HCT116 (cell line): Measurements from ENCODE around the gene GBX1. TPM values are rescaled to one million over a fixed set of nuclear protein-coding genes. Genes with fewer than 3 reads are reported as not detected.

Experiments used
- ATAC-seq: fragments of 200-7000 bp; cut with Tn5 transposase; 2 replicates; pipeline ENCODE4 v1.9.1; 2020; ENCODE audit warnings: mild to moderate bottlenecking, moderate library complexity
- BruUV-seq: library from RNA; stranded (reverse); fragments of 400-500 nt; replicated peaks from 2 replicates; lab custom pipeline; 2021; lab: Mats Ljungman, UMichigan
- CTCF ChIA-PET: fragments of 300-600 bp; sonication (Branson Sonifier 250); formaldehyde crosslinking; loops from one replicate; lab custom pipeline; 2021; ENCODE audit warnings: antibody characterized with exemption; lab: Charles Lee
- POLR2A ChIA-PET: fragments of 300-600, 350-600 bp; sonication (Branson Sonifier 250); formaldehyde crosslinking; loops from one replicate; lab custom pipeline; 2021; ENCODE audit warnings: antibody characterized with exemption; lab: Charles Lee
- RAD21 ChIA-PET, 2 experiments: fragments of 300-600 bp; sonication (Branson Sonifier 250); formaldehyde crosslinking; loops; one replicate each; lab custom pipeline; 2023; ENCODE audit warnings: low total read pairs in 2 of 2; ENCODE audit not compliant: uncharacterized antibody in 2 of 2, unreplicated experiment in 2 of 2, low non-redundant PET in 1 of 2; lab: Charles Lee
- DNase-seq: peaks from one replicate; pipeline ENCODE4 v3.0.0-alpha.2; 2010; ENCODE audit warnings: low read depth, low spot score
- H2AFZ ChIP-seq: fragments of 200-600 bp; shearing (Covaris generic), sonication (generic); 2 replicates; pipeline ENCODE4 v1.6.1; 2017; ENCODE audit warnings: low read depth, mixed run types, mixed read lengths, antibody characterized with exemption, low read length; ENCODE audit not compliant: poor library complexity, severe bottlenecking
- H3K27ac ChIP-seq: 2 replicates; pipeline ENCODE4 v1.5.1; 2012; ENCODE audit warnings: low read depth, low read length
- H3K27me3 ChIP-seq: fragments of 200-600 bp; sonication (generic); 2 replicates; pipeline ENCODE4 v1.6.1; 2016; ENCODE audit warnings: mixed run types, low read length, mixed read lengths; ENCODE audit not compliant: insufficient read depth
- H3K36me3 ChIP-seq, 2 experiments: fragments of 200-500 bp in 1 of 2; fragments of 200-600 bp in 1 of 2; sonication (Bioruptor generic) in 1 of 2; sonication (generic) in 1 of 2; 2 replicates each; pipeline versions ENCODE4 v1.5.1 to v1.6.1; 2014 to 2016; ENCODE audit warnings: low read length in 2 of 2, inconsistent platforms in 1 of 2, mixed read lengths in 1 of 2, mixed run types in 1 of 2; ENCODE audit not compliant: insufficient read depth in 2 of 2, control insufficient read depth in 1 of 2
- H3K4me1 ChIP-seq, 2 experiments: fragments of 200-600 bp in 1 of 2; sonication (generic) in 1 of 2; 2 replicates each; pipeline versions ENCODE4 v1.5.1 to v1.6.1; 2012 to 2017; ENCODE audit warnings: low read length in 2 of 2, inconsistent platforms in 1 of 2, mild to moderate bottlenecking in 1 of 2, mixed read lengths in 1 of 2, mixed run types in 1 of 2, moderate library complexity in 1 of 2; ENCODE audit not compliant: insufficient read depth in 2 of 2, control insufficient read depth in 1 of 2
- H3K4me2 ChIP-seq: fragments of 200-600 bp; sonication (generic); 2 replicates; pipeline ENCODE4 v1.6.1; 2017; ENCODE audit warnings: mixed run types, low read length, mixed read lengths
- H3K4me3 ChIP-seq, 2 experiments: fragments of 200-600 bp in 1 of 2; sonication (generic) in 1 of 2; replicated peaks in 1 of 2; 2 replicates each; pipeline ENCODE4 v1.5.1; 2011 to 2016; ENCODE audit warnings: low read length in 2 of 2, control low read depth in 1 of 2, low read depth in 1 of 2, mild to moderate bottlenecking in 1 of 2, mixed read lengths in 1 of 2, mixed run types in 1 of 2
- H3K79me2 ChIP-seq: fragments of 200-600 bp; sonication (generic); 2 replicates; pipeline ENCODE4 v1.6.1; 2017; ENCODE audit warnings: mild to moderate bottlenecking, mixed run types, low read length, moderate library complexity, mixed read lengths; ENCODE audit not compliant: insufficient read depth
- H3K9ac ChIP-seq: fragments of 200-600 bp; sonication (generic); 2 replicates; pipeline ENCODE4 v1.6.1; 2016; ENCODE audit warnings: low read length, mixed read lengths
- H3K9me2 ChIP-seq: fragments of 200-600 bp; sonication (generic), shearing (Covaris generic); 2 replicates; pipeline ENCODE4 v1.6.1; 2017; ENCODE audit warnings: mixed run types, mild to moderate bottlenecking, moderate library complexity; ENCODE audit not compliant: insufficient read depth
- H3K9me3 ChIP-seq, 2 experiments: fragments of 200-500 bp in 1 of 2; fragments of 200-600 bp in 1 of 2; sonication (Bioruptor generic) in 1 of 2; sonication (generic) in 1 of 2; 2 replicates each; pipeline ENCODE4 v1.6.1; 2014 to 2017; ENCODE audit warnings: low read length in 2 of 2, mixed read lengths in 2 of 2, inconsistent platforms in 1 of 2, low read depth in 1 of 2, mild to moderate bottlenecking in 1 of 2, mixed run types in 1 of 2, moderate library complexity in 1 of 2; ENCODE audit not compliant: control insufficient read depth in 1 of 2, insufficient read depth in 1 of 2
- H4K20me1 ChIP-seq: fragments of 200-600 bp; sonication (generic), shearing (Covaris generic); 2 replicates; pipeline ENCODE4 v1.6.1; 2017; ENCODE audit warnings: mixed run types, mild to moderate bottlenecking, moderate library complexity; ENCODE audit not compliant: insufficient read depth
- ATF3 ChIP-seq: IDR thresholded peaks from 2 replicates; pipeline ENCODE4 v1.6.1; 2012
- EZH2 ChIP-seq: fragments of 200-600 bp; sonication (generic); IDR thresholded peaks from 2 replicates; pipeline ENCODE4 v1.6.1; 2017; ENCODE audit warnings: antibody characterized with exemption, mixed run types
- JUND ChIP-seq: IDR thresholded peaks from 2 replicates; pipeline ENCODE4 v1.6.1; 2012
- POLR2A ChIP-seq: IDR thresholded peaks from 2 replicates; pipeline ENCODE4 v1.7.0; 2011; ENCODE audit warnings: borderline replicate concordance; ENCODE audit not compliant: insufficient read depth, insufficient read length; ENCODE audit errors: extremely low read depth
- RAD21 ChIP-seq: IDR thresholded peaks from 2 replicates; pipeline ENCODE4 v1.6.1; 2012; ENCODE audit warnings: low read depth, mild to moderate bottlenecking
- REST ChIP-seq: IDR thresholded peaks from 2 replicates; pipeline ENCODE4 v1.6.1; 2012; ENCODE audit warnings: low read depth
- SP1 ChIP-seq: IDR thresholded peaks from 2 replicates; pipeline ENCODE4 v1.6.1; 2012; ENCODE audit warnings: low read depth
- SRF ChIP-seq: IDR thresholded peaks from 2 replicates; pipeline ENCODE4 v1.6.1; 2012; ENCODE audit warnings: low read depth
- TCF7L2 ChIP-seq: IDR thresholded peaks from 2 replicates; pipeline ENCODE4 v1.7.0; 2011; ENCODE audit warnings: borderline replicate concordance, inconsistent platforms; ENCODE audit not compliant: insufficient read depth, insufficient read length; ENCODE audit errors: extremely low read depth
- YY1 ChIP-seq: IDR thresholded peaks from 2 replicates; pipeline ENCODE4 v1.6.1; 2011; ENCODE audit warnings: low read length, low read depth, moderate library complexity, mild to moderate bottlenecking; ENCODE audit not compliant: insufficient replicate concordance; ENCODE audit errors: extremely low read depth
- ZBTB33 ChIP-seq: IDR thresholded peaks from 2 replicates; pipeline ENCODE4 v1.6.1; 2011; ENCODE audit warnings: mild to moderate bottlenecking, low read length, moderate library complexity; ENCODE audit not compliant: insufficient replicate concordance; ENCODE audit errors: extremely low read depth
- intact Hi-C: fragments of 100-400 bp; cut with micrococcal nuclease; formaldehyde crosslinking; loops from 2 replicates; pipeline ENCODE4 v1.10.0; 2022
- total RNA-seq: library from RNA; stranded (reverse); gene quantifications from one replicate; pipeline ENCODE4 v1.2.1, GENCODE V29; 2021; ENCODE audit not compliant: unreplicated experiment

The GBX1 gene
- total RNA-seq, 1 experiment from 2014 or later, result 0.86 TPM

GRCh38 chr7:151181011-151181431 lies 13.5 kb upstream of the GBX1 start (continued):
- TF ChIP-seq REST (no peak), EZH2 (no peak), ZBTB33 (no peak)

- Histone ChIP-seq H3K4me3 (no peak overlapping the region), H3K27me3 (no peaks in the 10 kb centered on the region), H4K20me1 (no peaks in the 10 kb centered on the region), H3K27ac (no peak overlapping the region), H2AFZ (no peak overlapping the region), H3K79me2 (no peaks in the 10 kb centered on the region), H3K9ac (no peak overlapping the region), H3K4me2 (no peak overlapping the region), H3K4me1 (no peaks in the 10 kb centered on the region), H3K9me3 (no peaks in the 10 kb centered on the region), H3K36me3 (no peaks in the 10 kb centered on the region), H3K9me2 (no peaks in the 10 kb centered on the region)
- RAD21 ChIA-PET, result no interaction called here
- DNase-seq, result no peak
- TF ChIP-seq POLR2A (no peak), SRF (no peak), ATF3 (no peak), YY1 (no peak), RAD21 (no peak), TCF7L2 (no peak), SP1 (no peak), JUND (no peak)
- no peak for ATAC-seq
- BruUV-seq, result no TSS peak
- CTCF ChIA-PET, result no interaction called here
- POLR2A ChIA-PET, result no interaction called here
- intact Hi-C loops, result no loop called here
Observed at GRCh38 chr7:151179946-151180345, 12.5 kb upstream of the GBX1 start.
